ENCODE data around the gene DESI1.

DNA sequence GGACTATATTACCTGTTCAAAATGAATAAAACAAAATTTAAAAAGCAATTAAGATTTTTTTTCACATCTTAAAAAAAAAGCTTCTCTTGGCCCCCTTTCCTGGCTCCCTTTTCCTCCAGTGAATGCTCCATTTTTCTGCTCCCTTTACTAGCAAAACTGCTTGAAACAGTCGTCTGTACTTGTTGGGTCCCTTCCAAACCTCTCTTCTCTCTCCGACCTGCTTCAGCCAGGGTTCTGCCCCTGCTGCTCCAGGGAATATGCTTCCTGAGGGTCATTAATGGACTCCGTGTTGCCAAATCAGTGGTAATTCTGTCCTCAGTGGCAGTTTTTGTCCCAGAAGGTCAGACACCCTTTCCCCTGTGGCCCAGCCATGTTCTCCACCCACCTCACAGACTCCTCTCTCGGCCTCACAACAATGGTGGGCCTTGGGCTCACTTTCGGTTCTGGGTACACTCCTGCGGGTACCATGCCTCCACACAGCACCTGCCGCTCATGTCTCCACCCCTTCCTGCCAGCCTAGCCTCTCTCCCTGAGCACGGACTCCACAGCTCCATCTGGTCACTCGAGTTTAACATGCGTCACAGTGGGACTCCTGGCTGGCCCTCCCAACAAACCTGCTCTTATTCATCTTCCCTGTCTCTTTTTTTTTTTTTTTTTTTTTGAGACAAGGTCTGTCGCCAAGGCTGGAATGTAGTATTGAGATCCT, 68.8 kb downstream of the DESI1 start:
- TF ChIP-seq POLR2A (IDR thresholded peaks at IDR 0.05): no peak
- TF ChIP-seq, protein P1, sequence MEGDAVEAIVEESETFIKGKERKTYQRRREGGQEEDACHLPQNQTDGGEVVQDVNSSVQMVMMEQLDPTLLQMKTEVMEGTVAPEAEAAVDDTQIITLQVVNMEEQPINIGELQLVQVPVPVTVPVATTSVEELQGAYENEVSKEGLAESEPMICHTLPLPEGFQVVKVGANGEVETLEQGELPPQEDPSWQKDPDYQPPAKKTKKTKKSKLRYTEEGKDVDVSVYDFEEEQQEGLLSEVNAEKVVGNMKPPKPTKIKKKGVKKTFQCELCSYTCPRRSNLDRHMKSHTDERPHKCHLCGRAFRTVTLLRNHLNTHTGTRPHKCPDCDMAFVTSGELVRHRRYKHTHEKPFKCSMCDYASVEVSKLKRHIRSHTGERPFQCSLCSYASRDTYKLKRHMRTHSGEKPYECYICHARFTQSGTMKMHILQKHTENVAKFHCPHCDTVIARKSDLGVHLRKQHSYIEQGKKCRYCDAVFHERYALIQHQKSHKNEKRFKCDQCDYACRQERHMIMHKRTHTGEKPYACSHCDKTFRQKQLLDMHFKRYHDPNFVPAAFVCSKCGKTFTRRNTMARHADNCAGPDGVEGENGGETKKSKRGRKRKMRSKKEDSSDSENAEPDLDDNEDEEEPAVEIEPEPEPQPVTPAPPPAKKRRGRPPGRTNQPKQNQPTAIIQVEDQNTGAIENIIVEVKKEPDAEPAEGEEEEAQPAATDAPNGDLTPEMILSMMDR (IDR thresholded peaks at IDR 0.05): no peak
